IMR-90 (cell line): ENCODE measurements around the gene POLA2. TPM values are rescaled to one million over a fixed set of nuclear protein-coding genes. Genes with fewer than 3 reads are reported as not detected.

Source experiments
- ATAC-seq: fragments of 200-7000 bp; cut with Tn5 transposase; 2 replicates; pipeline ENCODE4 v1.9.1; 2020; ENCODE audit warnings: low read depth, mild to moderate bottlenecking, moderate library complexity
- BruUV-seq: library from RNA; stranded (reverse); fragments of 400-500 nt; replicated peaks from 2 replicates; lab custom pipeline; 2021; lab: Mats Ljungman, UMichigan
- CTCF ChIA-PET: fragments of 300-600 bp; formaldehyde crosslinking; extraction: SDS; loops from one replicate; lab custom pipeline; 2021; ENCODE audit warnings: antibody characterized with exemption; lab: Yijun Ruan, JAX
- POLR2A ChIA-PET: fragments of 300-600 bp; sonication (Branson Sonifier 250); formaldehyde crosslinking; loops from one replicate; lab custom pipeline; 2022; ENCODE audit warnings: antibody characterized with exemption; ENCODE audit not compliant: unreplicated experiment; lab: Charles Lee
- DNase-seq: peaks from one replicate; pipeline ENCODE4 v3.0.0; 2013
- H2AFZ ChIP-seq: replicated peaks from 2 replicates; pipeline ENCODE3; 2013; ENCODE audit warnings: low read length, mild to moderate bottlenecking; ENCODE audit not compliant: poor library complexity
- H2AK5ac ChIP-seq: 2 replicates; pipeline ENCODE4 v1.6.1; 2013; ENCODE audit warnings: low read depth, low read length, inconsistent platforms
- H2AK9ac ChIP-seq: replicated peaks from 2 replicates; pipeline ENCODE3; 2013; ENCODE audit warnings: mild to moderate bottlenecking, low read depth, low read length, moderate library complexity; ENCODE audit not compliant: poor library complexity
- H2BK120ac ChIP-seq: 2 replicates; pipeline ENCODE4 v1.6.1; 2013; ENCODE audit warnings: low read depth, low read length, inconsistent platforms
- H2BK15ac ChIP-seq: 3 replicates; pipeline ENCODE4 v1.6.1; 2013; ENCODE audit warnings: low read depth, low read length, inconsistent platforms
- H2BK20ac ChIP-seq: 2 replicates; pipeline ENCODE4 v1.6.1; 2013; ENCODE audit warnings: low read depth, mild to moderate bottlenecking, inconsistent platforms, low read length, moderate library complexity
- H2BK5ac ChIP-seq: 2 replicates; pipeline ENCODE4 v1.6.1; 2013; ENCODE audit warnings: mild to moderate bottlenecking, low read depth, low read length, inconsistent platforms; ENCODE audit not compliant: poor library complexity, severe bottlenecking
- H3K14ac ChIP-seq: replicated peaks from 2 replicates; pipeline ENCODE4 v1.6.1; 2013; ENCODE audit warnings: low read depth, low read length, inconsistent platforms
- H3K18ac ChIP-seq: 2 replicates; pipeline ENCODE4 v1.6.1; 2013; ENCODE audit warnings: low read depth, low read length, control low read depth
- H3K23ac ChIP-seq: 2 replicates; pipeline ENCODE4 v1.6.1; 2013; ENCODE audit warnings: low read depth, low read length, inconsistent platforms
- H3K27ac ChIP-seq: 2 replicates; pipeline ENCODE4 v1.5.1; 2013; ENCODE audit warnings: mild to moderate bottlenecking, control low read depth, low read length; ENCODE audit not compliant: insufficient read depth
- H3K27me3 ChIP-seq: 2 replicates; pipeline ENCODE4 v1.6.1; 2013; ENCODE audit warnings: low read length; ENCODE audit not compliant: control insufficient read depth, insufficient read depth
- H3K36me3 ChIP-seq: 2 replicates; pipeline ENCODE4 v1.6.1; 2013; ENCODE audit warnings: low read length, mixed read lengths; ENCODE audit not compliant: control insufficient read depth, insufficient read depth
- H3K4ac ChIP-seq: 2 replicates; pipeline ENCODE4 v1.6.1; 2013; ENCODE audit warnings: low read depth, low read length, inconsistent platforms
- H3K4me1 ChIP-seq: 2 replicates; pipeline ENCODE4 v1.6.1; 2013; ENCODE audit warnings: low read length, mixed read lengths; ENCODE audit not compliant: control insufficient read depth, insufficient read depth
- H3K4me2 ChIP-seq: 2 replicates; pipeline ENCODE4 v1.6.1; 2013; ENCODE audit warnings: low read depth, mild to moderate bottlenecking, control low read depth, low read length, moderate library complexity
- H3K4me3 ChIP-seq: 2 replicates; pipeline ENCODE4 v1.5.1; 2013; ENCODE audit warnings: low read depth, mild to moderate bottlenecking, control low read depth, low read length, moderate library complexity; ENCODE audit not compliant: insufficient read depth
- H3K56ac ChIP-seq: 2 replicates; pipeline ENCODE4 v1.6.1; 2013; ENCODE audit warnings: low read length, inconsistent platforms; ENCODE audit not compliant: insufficient read depth; ENCODE audit errors: extremely low read depth
- H3K79me1 ChIP-seq, 2 experiments: 2 replicates each; pipeline ENCODE4 v1.6.1; 2013; ENCODE audit warnings: low read length in 2 of 2, inconsistent platforms in 1 of 2, low read depth in 1 of 2
- H3K9ac ChIP-seq: 2 replicates; pipeline ENCODE4 v1.6.1; 2013; ENCODE audit warnings: low read depth, low read length, control low read depth
- H3K9me1 ChIP-seq: 2 replicates; pipeline ENCODE4 v1.6.1; 2013; ENCODE audit warnings: low read length, inconsistent platforms; ENCODE audit not compliant: insufficient read depth
- H3K9me3 ChIP-seq: 2 replicates; pipeline ENCODE4 v1.6.1; 2013; ENCODE audit warnings: low read length; ENCODE audit not compliant: control insufficient read depth, insufficient read depth
- H4K20me1 ChIP-seq: 2 replicates; pipeline ENCODE4 v1.6.1; 2013; ENCODE audit warnings: low read length, inconsistent platforms; ENCODE audit not compliant: insufficient read depth
- H4K5ac ChIP-seq: 2 replicates; pipeline ENCODE4 v1.6.1; 2013; ENCODE audit warnings: mild to moderate bottlenecking, low read depth, low read length, control low read depth
- H4K8ac ChIP-seq, 2 experiments: 2 replicates each; pipeline ENCODE4 v1.6.1; 2013; ENCODE audit warnings: low read depth in 2 of 2, low read length in 2 of 2, control low read depth in 1 of 2, inconsistent platforms in 1 of 2
- H4K91ac ChIP-seq: 2 replicates; pipeline ENCODE4 v1.6.1; 2013; ENCODE audit warnings: low read depth, low read length, inconsistent platforms; ENCODE audit not compliant: insufficient read depth
- CEBPB ChIP-seq: IDR thresholded peaks from 2 replicates; pipeline ENCODE4 v1.6.1; 2012; ENCODE audit warnings: low read depth, low read length, improper control_type of control experiment
- POLR2A ChIP-seq: IDR thresholded peaks from 2 replicates; pipeline ENCODE4 v1.6.1; 2012; ENCODE audit warnings: mild to moderate bottlenecking, low read depth, low read length
- WGBS, 2 experiments: methylation state at CpG; one replicate each; pipeline versions ENCODE4 v1.1.5 to v1.1.7; 2013; ENCODE audit warnings: missing lambda C conversion rate in 2 of 2; ENCODE audit not compliant: insufficient read length in 1 of 2; ENCODE audit errors: extremely low coverage in 2 of 2; 5-methylcytosine and 5-hydroxymethylcytosine counted together
- dilution Hi-C: fragments of 300-500 bp; cut with HindIII; formaldehyde crosslinking; loops from one replicate; pipeline ENCODE4 v1.14.3; 2018; ENCODE audit warnings: low sequenced_read_pairs; ENCODE audit not compliant: unreplicated experiment
- in situ Hi-C: fragments of 300-500 bp; cut with MboI; formaldehyde crosslinking; loops from 3 replicates; pipeline ENCODE4 v1.14.3; 2019; ENCODE audit warnings: low sequenced_read_pairs, inconsistent platforms, mixed read lengths
- intact Hi-C: fragments of 100-400 bp; cut with micrococcal nuclease; formaldehyde crosslinking; loops from 2 replicates; pipeline ENCODE4 v1.10.0; 2022
- polyA plus RNA-seq, 3 experiments: library from polyadenylated mRNA; depleted of rRNA; stranded (reverse); fragments of >200 nt; gene quantifications; 2 replicates each; pipeline ENCODE4 v1.2.3, GENCODE V29; 2012; ENCODE audit warnings: low replicate concordance in 1 of 3
- total RNA-seq: library from RNA; depleted of rRNA; stranded (reverse); fragments of >200 nt; gene quantifications from 2 replicates; pipeline ENCODE4 v1.2.3, GENCODE V29; 2012

POLA2 gene
- total and polyA plus RNA-seq, 2 of the 4 experiments (the other 2 are of a cell fraction), result 14.2 to 17.3 TPM

DNA sequence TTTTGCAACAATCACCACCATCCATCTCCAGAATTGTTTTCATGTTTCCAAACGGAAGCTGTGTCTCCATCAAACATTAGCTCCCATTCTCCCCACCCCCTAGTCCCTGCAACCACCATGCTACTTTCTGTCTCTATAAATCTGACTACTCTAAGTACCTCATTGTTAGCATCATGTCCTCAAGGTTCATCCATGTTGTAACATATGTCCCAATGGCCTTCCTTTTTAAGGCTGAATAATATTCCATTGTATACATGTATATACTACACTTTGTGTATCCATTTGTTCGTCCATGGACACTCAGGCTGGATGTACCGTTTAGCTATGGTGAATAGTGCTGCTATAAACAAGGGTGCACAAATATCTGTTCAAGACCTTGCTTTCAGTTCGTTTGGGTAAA, 63.7 kb downstream of the POLA2 start:
- Histone ChIP-seq H4K5ac (no peak overlapping the region), H3K9ac (no peak overlapping the region), H3K18ac (no peak overlapping the region), H3K4me3 (no peak overlapping the region), H2AFZ (no peak overlapping the region), H3K14ac (no peak overlapping the region), H3K9me3 (no peaks in the 10 kb centered on the region), H3K36me3 (peaks cover 34% of the 10 kb centered on the region), H3K4me1 (no peaks in the 10 kb centered on the region; the same call in 1 of the 2 replicates), H3K9me1 (peaks cover 4% of the 10 kb centered on the region), H3K4me2 (no peak overlapping the region), H3K79me1 (peaks cover 3 to 40% of the 10 kb centered on the region in 2 experiments), H3K4ac (no peak overlapping the region), H4K20me1 (peaks cover 41% of the 10 kb centered on the region), H3K23ac (no peak overlapping the region), H3K27me3 (no peaks in the 10 kb centered on the region), H2AK5ac (no peak overlapping the region), H2BK5ac (no peak overlapping the region), H2BK20ac (no peak overlapping the region), H2BK15ac (no peak overlapping the region), H2AK9ac (no peak overlapping the region), H3K56ac (no peak overlapping the region), H3K27ac (no peak overlapping the region), H4K91ac (no peak overlapping the region), H2BK120ac (no peak overlapping the region), H4K8ac (no peak overlapping the region)
- WGBS, 2 experiments, result 85% methylated on average over 2 of the region's 4 CpGs; no CpG with 5 or more reads in 1 of the 2 experiments
- TF ChIP-seq CEBPB (no peak), POLR2A (peak; percentile 75)
- dilution Hi-C loops (no loop called here), intact Hi-C loops (no loop called here), in situ Hi-C loops (no loop called here)
- ChIA-PET POLR2A (no interaction called here), CTCF (no interaction called here)
- no TSS peak for BruUV-seq
- no peak for DNase-seq
- ATAC-seq, result no peak
